Uterus (tissue), 4 donors: ENCODE results near the gene RARRES2. TPM values are rescaled to one million over a fixed set of nuclear protein-coding genes. Genes with fewer than 3 reads are reported as not detected.

ENCODE experiments used
- DNase-seq, 2 donors: peaks; one replicate each; pipeline ENCODE4 v3.0.0-alpha.2; 2019 to 2020
- H3K27ac ChIP-seq, 2 donors: fragments of 200-600 bp; sonication (generic); 1 replicate in 1 of 2; 2 replicates in 1 of 2; pipeline ENCODE4 v1.5.1; 2016 to 2018
- H3K27me3 ChIP-seq, 2 donors: fragments of 200-600 bp; sonication (generic); one replicate each; pipeline ENCODE4 v1.5.1; 2018 to 2019; ENCODE audit warnings: control low read depth in 1 of 2
- H3K36me3 ChIP-seq, 2 donors: fragments of 200-600 bp; sonication (generic); one replicate each; pipeline ENCODE4 v1.5.1; 2019; ENCODE audit warnings: control low read depth in 1 of 2
- H3K4me1 ChIP-seq, 2 donors: fragments of 200-600 bp; sonication (generic); one replicate each; pipeline ENCODE4 v1.5.1; 2018 to 2019; ENCODE audit warnings: control low read depth in 1 of 2
- H3K4me3 ChIP-seq, 2 donors: fragments of 200-600 bp; sonication (generic); 1 replicate in 1 of 2; 2 replicates in 1 of 2; pipeline ENCODE4 v1.5.1; 2018 to 2019; ENCODE audit warnings: mild to moderate bottlenecking in 1 of 2
- H3K9me3 ChIP-seq, 2 donors: fragments of 200-600 bp; sonication (generic); one replicate each; pipeline ENCODE4 v1.5.1; 2019; ENCODE audit warnings: control low read depth in 1 of 2
- CTCF ChIP-seq, 4 experiments: fragments of 200-600 bp in 2 of 4; fragments of 450-650 bp in 2 of 4; sonication (generic) in 2 of 4; IDR thresholded peaks; one replicate each; pipeline ENCODE4 v1.5.1; 2016 to 2019; ENCODE audit warnings: antibody characterized with exemption in 4 of 4, mild to moderate bottlenecking in 2 of 4, moderate library complexity in 1 of 4
- POLR2A ChIP-seq, 2 donors: fragments of 450-650 bp; IDR thresholded peaks; one replicate each; pipeline ENCODE4 v1.6.1; 2016; ENCODE audit warnings: antibody characterized with exemption in 2 of 2, mild to moderate bottlenecking in 1 of 2, moderate library complexity in 1 of 2
- intact Hi-C: fragments of 100-400 bp; cut with DNase I; formaldehyde crosslinking; loops from one replicate; pipeline ENCODE4 v1.15.1; 2023; ENCODE audit warnings: low total_unique reads
- total RNA-seq, 4 donors: library from RNA; depleted of rRNA in 3 of 4; stranded (reverse); fragments of >200 nt in 3 of 4; gene quantifications; one replicate each; pipeline versions ENCODE4 v1.1.0 to v1.2.4, GENCODE V29; 2014 to 2023
- donor health status: DM: yes; HTN: yes; CAD: no.

The RARRES2 gene
- total RNA-seq, 4 donors from 2014 or later: 128 to 536 (median 236) TPM

DNA sequence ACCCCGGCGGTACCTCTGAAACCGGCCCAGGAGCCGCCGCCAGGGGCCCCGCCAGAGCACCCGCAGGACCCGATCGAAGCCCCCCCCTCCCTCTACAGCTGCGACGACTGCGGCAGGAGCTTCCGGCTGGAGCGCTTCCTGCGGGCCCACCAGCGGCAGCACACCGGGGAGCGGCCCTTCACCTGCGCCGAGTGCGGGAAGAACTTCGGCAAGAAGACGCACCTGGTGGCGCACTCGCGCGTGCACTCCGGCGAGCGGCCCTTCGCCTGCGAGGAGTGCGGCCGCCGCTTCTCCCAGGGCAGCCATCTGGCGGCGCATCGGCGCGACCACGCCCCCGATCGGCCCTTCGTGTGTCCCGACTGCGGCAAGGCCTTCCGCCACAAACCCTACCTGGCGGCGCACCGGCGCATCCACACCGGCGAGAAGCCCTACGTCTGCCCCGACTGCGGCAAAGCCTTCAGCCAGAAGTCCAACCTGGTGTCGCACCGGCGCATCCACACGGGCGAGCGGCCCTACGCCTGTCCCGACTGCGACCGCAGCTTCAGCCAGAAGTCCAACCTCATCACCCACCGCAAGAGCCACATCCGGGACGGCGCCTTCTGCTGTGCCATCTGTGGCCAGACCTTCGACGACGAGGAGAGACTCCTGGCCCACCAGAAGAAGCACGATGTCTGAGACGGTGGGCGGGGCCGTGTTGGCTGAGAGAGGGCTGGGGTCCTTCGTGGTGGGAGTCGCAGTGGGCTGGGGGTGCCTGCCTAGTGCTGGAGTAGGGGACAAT is 31.0 kb upstream of the RARRES2 start:
- peaks cover 0 to 10% of the 10 kb centered on the region in 2 donors for H3K4me1 ChIP-seq
- H3K27ac ChIP-seq: no peak overlapping the region
- intact Hi-C loops: no loop called here
- H3K9me3 ChIP-seq: no peaks in the 10 kb centered on the region
- TF ChIP-seq POLR2A (IDR thresholded peaks at IDR 0.05) (no peak), CTCF (IDR thresholded peaks at IDR 0.05) (no peak)
- no peak overlapping the region for H3K4me3 ChIP-seq
- H3K27me3 ChIP-seq: no peaks in the 10 kb centered on the region
- DNase-seq: no peak
- no peaks in the 10 kb centered on the region for H3K36me3 ChIP-seq

DNA sequence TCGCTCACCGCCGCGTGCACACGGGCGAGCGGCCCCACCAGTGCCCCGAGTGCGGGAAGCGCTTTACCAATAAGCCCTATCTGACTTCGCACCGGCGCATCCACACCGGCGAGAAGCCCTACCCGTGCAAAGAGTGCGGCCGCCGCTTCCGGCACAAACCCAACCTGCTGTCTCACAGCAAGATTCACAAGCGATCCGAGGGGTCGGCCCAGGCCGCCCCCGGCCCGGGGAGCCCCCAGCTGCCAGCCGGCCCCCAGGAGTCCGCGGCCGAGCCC is 30.5 kb upstream of the RARRES2 start:
- no peak for TF ChIP-seq POLR2A (IDR thresholded peaks at IDR 0.05)
- TF ChIP-seq CTCF (IDR thresholded peaks at IDR 0.05): no peak
- Histone ChIP-seq H3K9me3 (no peaks in the 10 kb centered on the region), H3K27me3 (no peaks in the 10 kb centered on the region), H3K4me3 (no peak overlapping the region), H3K27ac (no peak overlapping the region), H3K36me3 (no peaks in the 10 kb centered on the region), H3K4me1 (peaks cover 0 to 10% of the 10 kb centered on the region in 2 donors)
- intact Hi-C loops: no loop called here
- DNase-seq: no peak

GRCh38 chr7:150371131-150371995 is 29.9 kb upstream of the RARRES2 start:
- no peak for TF ChIP-seq POLR2A (IDR thresholded peaks at IDR 0.05)
- no peak for TF ChIP-seq CTCF (IDR thresholded peaks at IDR 0.05)
- Histone ChIP-seq H3K4me3 (no peak overlapping the region), H3K9me3 (no peaks in the 10 kb centered on the region), H3K27ac (no peak overlapping the region), H3K27me3 (no peaks in the 10 kb centered on the region), H3K4me1 (peaks cover 0 to 10% of the 10 kb centered on the region in 2 donors), H3K36me3 (no peaks in the 10 kb centered on the region)
- no peak for DNase-seq
- intact Hi-C loops: no loop called here

DNA sequence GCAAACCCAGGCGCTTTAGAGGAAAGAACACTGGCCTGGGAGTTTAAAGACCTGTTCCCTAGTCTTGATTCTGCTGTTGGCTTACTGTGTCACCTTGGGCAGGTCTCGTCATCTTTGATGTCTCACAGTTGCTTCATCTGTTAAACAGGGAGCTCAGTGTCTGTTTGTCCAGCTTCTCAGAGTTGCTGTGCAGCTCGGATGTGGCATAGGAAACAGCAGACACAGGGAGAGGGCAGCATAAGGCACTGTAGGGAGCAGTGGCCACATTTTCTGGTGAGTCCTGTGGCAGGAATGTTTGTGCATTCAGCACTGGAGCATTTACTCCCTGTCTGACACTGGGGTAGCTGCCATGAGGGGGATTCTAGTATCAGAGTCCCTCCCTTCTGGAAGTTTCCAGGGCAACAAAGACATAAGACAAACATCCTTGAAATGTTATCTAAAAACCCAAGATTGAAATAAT is 29.2 kb upstream of the RARRES2 start:
- Histone ChIP-seq H3K27me3 (no peaks in the 10 kb centered on the region), H3K4me1 (peaks cover 0 to 10% of the 10 kb centered on the region in 2 donors), H3K36me3 (no peaks in the 10 kb centered on the region), H3K27ac (peak overlapping the region in 1 of 2 donors; percentile 92), H3K9me3 (no peaks in the 10 kb centered on the region), H3K4me3 (no peak overlapping the region)
- no peak for DNase-seq
- intact Hi-C loops: no loop called here
- TF ChIP-seq POLR2A (IDR thresholded peaks at IDR 0.05) (no peak), CTCF (IDR thresholded peaks at IDR 0.05) (no peak)
